ENCODE measurements around the gene AGO3. TPM values are rescaled to one million over a fixed set of nuclear protein-coding genes. Genes with fewer than 3 reads are reported as not detected.
"Not testable (repeated sequence)": the region's sequence is repeated elsewhere in the genome, so short reads cannot be mapped to it uniquely, and the experiment has no call there.

AGO3 gene
- total RNA-seq, 1 donor from 2014 or later = 26.1 TPM

GRCh38 chr1:36008546-36009197 is 77.8 kb downstream of the AGO3 start:
- DNase-seq (ENCODE audit: low read depth) = peak; percentile 77

GRCh38 chr1:36014722-36015220 is 83.9 kb downstream of the AGO3 start:
- DNase-seq (ENCODE audit: low read depth) = no peak

- no peak for DNase-seq (ENCODE audit: low read depth)
These were observed 85.8 kb downstream of the AGO3 start for GRCh38 chr1:36016686-36017085.

GRCh38 chr1:36023098-36023769 is 92.3 kb downstream of the AGO3 start:
- DNase-seq (ENCODE audit: low read depth) = peak; percentile 6

GRCh38 chr1:36024024-36024423 is 93.1 kb downstream of the AGO3 start:
- not testable (repeated sequence) for DNase-seq (ENCODE audit: low read depth)

GRCh38 chr1:36024847-36025246 is 93.9 kb downstream of the AGO3 start:
- DNase-seq (ENCODE audit: low read depth) = no peak

- DNase-seq (ENCODE audit: low read depth) = no peak
These were observed 96.9 kb downstream of the AGO3 start for GRCh38 chr1:36027766-36028165.

- no peak for DNase-seq (ENCODE audit: low read depth)
These were observed 100.5 kb downstream of the AGO3 start for GRCh38 chr1:36031441-36031840.

GRCh38 chr1:36034692-36035091 is 103.8 kb downstream of the AGO3 start:
- peak; percentile 94 for DNase-seq (ENCODE audit: low read depth)

- no peak for DNase-seq (ENCODE audit: low read depth)
These were observed 104.2 kb downstream of the AGO3 start for GRCh38 chr1:36035154-36035553.

- no peak for DNase-seq (ENCODE audit: low read depth)
These were observed 109.3 kb downstream of the AGO3 start for GRCh38 chr1:36040238-36040637.

- DNase-seq (ENCODE audit: low read depth) = no peak
These were observed 120.9 kb downstream of the AGO3 start for GRCh38 chr1:36051821-36052220.

GRCh38 chr1:36053978-36054377 is 123.1 kb downstream of the AGO3 start:
- DNase-seq (ENCODE audit: low read depth) = no peak

GRCh38 chr1:36055706-36056105 is 124.8 kb downstream of the AGO3 start:
- no peak for DNase-seq (ENCODE audit: low read depth)

- DNase-seq (ENCODE audit: low read depth) = no peak
These were observed 131.4 kb downstream of the AGO3 start for GRCh38 chr1:36062315-36062714.

- no peak for DNase-seq (ENCODE audit: low read depth)
These were observed 137.0 kb downstream of the AGO3 start for GRCh38 chr1:36067871-36068270.

GRCh38 chr1:36068866-36069265 is 138.0 kb downstream of the AGO3 start:
- DNase-seq (ENCODE audit: low read depth) = peak; percentile 51

- DNase-seq (ENCODE audit: low read depth) = no peak
These were observed 139.4 kb downstream of the AGO3 start for GRCh38 chr1:36070349-36070748.

- DNase-seq (ENCODE audit: low read depth) = no peak
These were observed 146.2 kb downstream of the AGO3 start for GRCh38 chr1:36076979-36077573.

GRCh38 chr1:36080236-36080635 is 149.3 kb downstream of the AGO3 start:
- DNase-seq (ENCODE audit: low read depth) = no peak

GRCh38 chr1:36080801-36081200 is 149.9 kb downstream of the AGO3 start:
- DNase-seq (ENCODE audit: low read depth) = no peak

- DNase-seq (ENCODE audit: low read depth) = no peak
These were observed 151.1 kb downstream of the AGO3 start for GRCh38 chr1:36081926-36082485.

- no peak for DNase-seq (ENCODE audit: low read depth)
These were observed 152.3 kb downstream of the AGO3 start for GRCh38 chr1:36083219-36083618.
